ENCODE data around the gene CLMN. TPM values are rescaled to one million over a fixed set of nuclear protein-coding genes. Genes with fewer than 3 reads are reported as not detected.

The CLMN gene
- total and polyA plus RNA-seq, 4 donors = 4.5 to 33.5 (median 11.7) TPM

GRCh38 chr14:95272057-95272456 is 47.7 kb downstream of the CLMN start:
- Histone ChIP-seq H3K4me1 (ENCODE audit: control insufficient read depth in 5 of 5, insufficient read depth in 5 of 5, low read length in 5 of 5) (peaks cover 0 to 6% (median 0%) of the 10 kb centered on the region in 5 donors), H3K9me3 (ENCODE audit: control insufficient read depth in 4 of 4, insufficient read depth in 3 of 4, low read length in 3 of 4) (no peaks in the 10 kb centered on the region), H3K4me3 (no peak overlapping the region), H3K27ac (ENCODE audit: low read depth in 1 of 2, low read length in 1 of 2) (no peak overlapping the region), H3K9ac (ENCODE audit: insufficient read depth in 1 of 2, low read length in 2 of 2) (no peak overlapping the region), H3K36me3 (ENCODE audit: control insufficient read depth in 4 of 4, insufficient read depth in 4 of 4, low read length in 4 of 4) (no peaks in the 10 kb centered on the region), H3K27me3 (ENCODE audit: control insufficient read depth in 3 of 3, insufficient read depth in 3 of 3, low read length in 2 of 3) (no peaks in the 10 kb centered on the region)
- 72 to 84% methylated on average over 5 of the region's 5 CpGs for WGBS, 2 donors
- DNase-seq (no peak), ATAC-seq (ENCODE audit: insufficient read depth, low FRiP score) (no peak)
- no peak for TF ChIP-seq CTCF (IDR thresholded peaks at IDR 0.05; ENCODE audit: control extremely low read depth, extremely low read depth)

- no peak overlapping the region for H3K4me3 ChIP-seq
- peaks cover 4 to 9% (median 7%) of the 10 kb centered on the region in 5 donors for H3K4me1 ChIP-seq (ENCODE audit: control insufficient read depth in 5 of 5, insufficient read depth in 5 of 5, low read length in 5 of 5)
- peaks cover 0 to 3% (median 0%) of the 10 kb centered on the region in 4 donors for H3K9me3 ChIP-seq (ENCODE audit: control insufficient read depth in 4 of 4, insufficient read depth in 3 of 4, low read length in 3 of 4)
- no peak overlapping the region for H3K27ac ChIP-seq (ENCODE audit: low read depth in 1 of 2, low read length in 1 of 2)
- no peak for ATAC-seq (ENCODE audit: insufficient read depth, low FRiP score)
- no peak for DNase-seq
- no peak overlapping the region for H3K9ac ChIP-seq (ENCODE audit: insufficient read depth in 1 of 2, low read length in 2 of 2)
- H3K36me3 ChIP-seq (ENCODE audit: control insufficient read depth in 4 of 4, insufficient read depth in 4 of 4, low read length in 4 of 4) = no peaks in the 10 kb centered on the region
- no peak for TF ChIP-seq CTCF (IDR thresholded peaks at IDR 0.05; ENCODE audit: control extremely low read depth, extremely low read depth)
- H3K27me3 ChIP-seq (ENCODE audit: control insufficient read depth in 3 of 3, insufficient read depth in 3 of 3, low read length in 2 of 3) = no peaks in the 10 kb centered on the region
- WGBS, 2 donors = 78 to 87% methylated on average over 2 of the region's 2 CpGs
Observed at GRCh38 chr14:95270203-95270602, 49.5 kb downstream of the CLMN start.

GRCh38 chr14:95269493-95269892 is 50.2 kb downstream of the CLMN start:
- Histone ChIP-seq H3K36me3 (ENCODE audit: control insufficient read depth in 4 of 4, insufficient read depth in 4 of 4, low read length in 4 of 4) (no peaks in the 10 kb centered on the region), H3K27ac (ENCODE audit: low read depth in 1 of 2, low read length in 1 of 2) (no peak overlapping the region), H3K9ac (ENCODE audit: insufficient read depth in 1 of 2, low read length in 2 of 2) (no peak overlapping the region), H3K9me3 (ENCODE audit: control insufficient read depth in 4 of 4, insufficient read depth in 3 of 4, low read length in 3 of 4) (peaks cover 0 to 3% (median 0%) of the 10 kb centered on the region in 4 donors), H3K27me3 (ENCODE audit: control insufficient read depth in 3 of 3, insufficient read depth in 3 of 3, low read length in 2 of 3) (no peaks in the 10 kb centered on the region), H3K4me1 (ENCODE audit: control insufficient read depth in 5 of 5, insufficient read depth in 5 of 5, low read length in 5 of 5) (peaks cover 4 to 10% (median 8%) of the 10 kb centered on the region in 5 donors), H3K4me3 (no peak overlapping the region)
- 95 to 100% methylated on average over 2 of the region's 2 CpGs for WGBS, 2 donors
- no peak for TF ChIP-seq CTCF (IDR thresholded peaks at IDR 0.05; ENCODE audit: control extremely low read depth, extremely low read depth)
- ATAC-seq (ENCODE audit: insufficient read depth, low FRiP score) = no peak
- no peak for DNase-seq

- Histone ChIP-seq H3K27ac (ENCODE audit: low read depth in 1 of 2, low read length in 1 of 2) (no peak overlapping the region), H3K4me3 (no peak overlapping the region), H3K27me3 (ENCODE audit: control insufficient read depth in 3 of 3, insufficient read depth in 3 of 3, low read length in 2 of 3) (no peaks in the 10 kb centered on the region), H3K4me1 (ENCODE audit: control insufficient read depth in 5 of 5, insufficient read depth in 5 of 5, low read length in 5 of 5) (peaks cover 2 to 12% (median 8%) of the 10 kb centered on the region in 5 donors), H3K9ac (ENCODE audit: insufficient read depth in 1 of 2, low read length in 2 of 2) (no peak overlapping the region), H3K36me3 (ENCODE audit: control insufficient read depth in 4 of 4, insufficient read depth in 4 of 4, low read length in 4 of 4) (no peaks in the 10 kb centered on the region), H3K9me3 (ENCODE audit: control insufficient read depth in 4 of 4, insufficient read depth in 3 of 4, low read length in 3 of 4) (peaks cover 0 to 3% (median 0%) of the 10 kb centered on the region in 4 donors)
- ATAC-seq (ENCODE audit: insufficient read depth, low FRiP score) (no peak), DNase-seq (no peak)
- no peak for TF ChIP-seq CTCF (IDR thresholded peaks at IDR 0.05; ENCODE audit: control extremely low read depth, extremely low read depth)
Observed at GRCh38 chr14:95268350-95268749, 51.4 kb downstream of the CLMN start.

Data from lung (tissue), 12 donors.